HepG2 (cell line): ENCODE measurements around the gene NEURL1. TPM values are rescaled to one million over a fixed set of nuclear protein-coding genes. Genes with fewer than 3 reads are reported as not detected.

Experiments used
- ARID3A ChIP-seq: IDR thresholded peaks from 2 replicates; pipeline ENCODE4 v1.6.1; 2012; ENCODE audit warnings: low read depth, low read length, improper control_type of control experiment
- CCDC6 ChIP-seq: sonication (generic); formaldehyde crosslinking; IDR thresholded peaks from 2 replicates; pipeline ENCODE4 v1.8.1; 2022; ENCODE audit warnings: mild to moderate bottlenecking, missing genetic modification reagents, moderate library complexity
- MED8 ChIP-seq: sonication (generic); formaldehyde crosslinking; IDR thresholded peaks from 2 replicates; pipeline ENCODE4 v1.8.1; 2023; ENCODE audit warnings: mild to moderate bottlenecking, missing genetic modification reagents; ENCODE audit not compliant: insufficient replicate concordance
- MZF1 ChIP-seq: sonication (generic); formaldehyde crosslinking; IDR thresholded peaks from 2 replicates; pipeline ENCODE4 v1.8.1; 2023; ENCODE audit warnings: mild to moderate bottlenecking, missing genetic modification reagents, borderline replicate concordance
- NRL ChIP-seq: sonication (generic); formaldehyde crosslinking; IDR thresholded peaks from 2 replicates; pipeline ENCODE4 v1.5.0; 2020; ENCODE audit warnings: missing genetic modification reagents, mild to moderate bottlenecking, moderate library complexity, borderline replicate concordance
- PAX8 ChIP-seq: sonication (generic); formaldehyde crosslinking; IDR thresholded peaks from 2 replicates; pipeline ENCODE4 v1.8.0; 2022; ENCODE audit warnings: mild to moderate bottlenecking, missing genetic modification reagents, borderline replicate concordance
- RAD51 ChIP-seq: fragments of 450-650 bp; IDR thresholded peaks from 2 replicates; pipeline ENCODE4 v1.6.1; 2016; ENCODE audit warnings: borderline replicate concordance
- RFX5 ChIP-seq: IDR thresholded peaks from 2 replicates; pipeline ENCODE4 v1.6.1; 2011; ENCODE audit warnings: low read depth, low read length, improper control_type of control experiment
- ZNF3 ChIP-seq: IDR thresholded peaks from 2 replicates; pipeline ENCODE4 v1.7.0; 2017; ENCODE audit warnings: inconsistent platforms
- ZNF333 ChIP-seq: sonication (generic); formaldehyde crosslinking; IDR thresholded peaks from 2 replicates; pipeline ENCODE4 v1.4.0; 2020; ENCODE audit warnings: mild to moderate bottlenecking, missing genetic modification reagents, borderline replicate concordance
- ZNF563 ChIP-seq: sonication (generic); formaldehyde crosslinking; IDR thresholded peaks from 2 replicates; pipeline ENCODE4 v1.8.0; 2022; ENCODE audit warnings: mild to moderate bottlenecking, moderate library complexity, missing genetic modification reagents
- ZNF777 ChIP-seq: sonication (generic); formaldehyde crosslinking; IDR thresholded peaks from 2 replicates; pipeline ENCODE4 v1.4.0; 2020; ENCODE audit warnings: missing genetic modification reagents
- polyA plus RNA-seq, 8 experiments: library from polyadenylated mRNA; depleted of rRNA in 3 of 8; stranded (reverse) in 7 of 8; unstranded in 1 of 8; fragments of >200 nt; fragmentation: Illumina TruSeq in 4 of 8; extraction: Trizol in 4 of 8; gene quantifications; 2 replicates each; pipeline versions ENCODE4 v1.2.1 to v1.2.3, GENCODE V29; 2011 to 2016; ENCODE audit warnings: low read depth in 4 of 8, missing spikeins in 1 of 8, mixed read lengths in 1 of 8; ENCODE audit not compliant: insufficient read depth in 1 of 8
- total RNA-seq, 5 experiments: library from RNA; depleted of rRNA; stranded (reverse); fragments of >200 nt; fragmentation: Illumina TruSeq; extraction: Trizol; gene quantifications; 2 replicates each; pipeline ENCODE4 v1.2.3, GENCODE V29; 2016; ENCODE audit warnings: low read depth in 1 of 5
- TF ChIP-seq, protein P1 (sequence below): sonication (generic); formaldehyde crosslinking; IDR thresholded peaks from 2 replicates; pipeline ENCODE4 v1.5.1; 2020; ENCODE audit warnings: mild to moderate bottlenecking, missing genetic modification reagents, borderline replicate concordance
- TF ChIP-seq, protein P2 (sequence below): sonication (generic); formaldehyde crosslinking; conservative IDR thresholded peaks from 2 replicates; pipeline ENCODE4 v1.8.0; 2022; ENCODE audit warnings: missing genetic modification reagents
- TF ChIP-seq, protein P3 (sequence below): sonication (generic); formaldehyde crosslinking; IDR thresholded peaks from 2 replicates; pipeline ENCODE4 v1.4.0; 2020; ENCODE audit warnings: mild to moderate bottlenecking, missing genetic modification reagents, borderline replicate concordance
- TF ChIP-seq, protein P4 (sequence below): IDR thresholded peaks from 2 replicates; pipeline ENCODE4 v1.6.1; 2018; ENCODE audit warnings: missing genetic modification reagents

NEURL1 gene
- total and polyA plus RNA-seq, 2 of the 13 experiments (the other 11 are each of a cell fraction or from before 2014, with no cell fraction given), result not detected

DNA sequence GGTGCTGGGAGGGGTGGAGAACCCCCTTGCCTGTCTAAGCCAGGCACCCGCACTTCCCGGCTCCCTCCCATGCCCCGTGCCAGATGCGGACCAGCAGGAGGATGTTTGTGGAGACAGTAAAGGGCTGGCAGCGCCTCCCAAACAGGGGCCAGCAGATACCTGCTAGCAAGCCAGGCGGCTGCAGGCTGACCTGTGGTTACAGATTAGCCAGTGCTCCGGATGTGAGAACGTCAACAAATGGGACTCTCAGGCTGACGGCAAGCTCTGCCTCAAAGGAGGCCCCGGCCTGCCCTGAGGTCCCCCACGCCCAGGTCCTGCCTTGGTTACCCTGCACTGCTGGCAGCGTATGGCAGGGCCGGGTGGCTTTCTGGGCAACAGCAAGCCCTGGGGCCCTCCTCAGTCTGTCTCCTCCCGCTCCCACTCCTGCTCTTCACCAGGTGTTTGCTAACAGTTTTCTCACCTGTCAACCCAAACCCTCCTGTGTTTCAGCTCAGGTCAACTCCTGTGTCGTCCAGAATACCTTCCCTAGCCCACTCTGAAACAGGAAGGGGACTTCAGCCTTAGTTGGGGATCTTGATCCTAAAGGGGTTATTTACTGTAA, 85.4 kb downstream of the NEURL1 start (continued):
- TF ChIP-seq ARID3A (no peak), RFX5 (no peak), CCDC6 (CRISPR knock-in tag) (no peak), ZNF563 (0 out of 2 replicates have a peak, but pooled peaks have one; percentile 39), ZNF3 (no peak), RAD51 (no peak), MED8 (CRISPR knock-in tag) (no peak), ZNF333 (CRISPR knock-in tag) (no peak), ZNF777 (no peak), NRL (no peak), PAX8 (CRISPR knock-in tag) (no peak), MZF1 (CRISPR knock-in tag) (no peak)
- TF ChIP-seq, protein P1, sequence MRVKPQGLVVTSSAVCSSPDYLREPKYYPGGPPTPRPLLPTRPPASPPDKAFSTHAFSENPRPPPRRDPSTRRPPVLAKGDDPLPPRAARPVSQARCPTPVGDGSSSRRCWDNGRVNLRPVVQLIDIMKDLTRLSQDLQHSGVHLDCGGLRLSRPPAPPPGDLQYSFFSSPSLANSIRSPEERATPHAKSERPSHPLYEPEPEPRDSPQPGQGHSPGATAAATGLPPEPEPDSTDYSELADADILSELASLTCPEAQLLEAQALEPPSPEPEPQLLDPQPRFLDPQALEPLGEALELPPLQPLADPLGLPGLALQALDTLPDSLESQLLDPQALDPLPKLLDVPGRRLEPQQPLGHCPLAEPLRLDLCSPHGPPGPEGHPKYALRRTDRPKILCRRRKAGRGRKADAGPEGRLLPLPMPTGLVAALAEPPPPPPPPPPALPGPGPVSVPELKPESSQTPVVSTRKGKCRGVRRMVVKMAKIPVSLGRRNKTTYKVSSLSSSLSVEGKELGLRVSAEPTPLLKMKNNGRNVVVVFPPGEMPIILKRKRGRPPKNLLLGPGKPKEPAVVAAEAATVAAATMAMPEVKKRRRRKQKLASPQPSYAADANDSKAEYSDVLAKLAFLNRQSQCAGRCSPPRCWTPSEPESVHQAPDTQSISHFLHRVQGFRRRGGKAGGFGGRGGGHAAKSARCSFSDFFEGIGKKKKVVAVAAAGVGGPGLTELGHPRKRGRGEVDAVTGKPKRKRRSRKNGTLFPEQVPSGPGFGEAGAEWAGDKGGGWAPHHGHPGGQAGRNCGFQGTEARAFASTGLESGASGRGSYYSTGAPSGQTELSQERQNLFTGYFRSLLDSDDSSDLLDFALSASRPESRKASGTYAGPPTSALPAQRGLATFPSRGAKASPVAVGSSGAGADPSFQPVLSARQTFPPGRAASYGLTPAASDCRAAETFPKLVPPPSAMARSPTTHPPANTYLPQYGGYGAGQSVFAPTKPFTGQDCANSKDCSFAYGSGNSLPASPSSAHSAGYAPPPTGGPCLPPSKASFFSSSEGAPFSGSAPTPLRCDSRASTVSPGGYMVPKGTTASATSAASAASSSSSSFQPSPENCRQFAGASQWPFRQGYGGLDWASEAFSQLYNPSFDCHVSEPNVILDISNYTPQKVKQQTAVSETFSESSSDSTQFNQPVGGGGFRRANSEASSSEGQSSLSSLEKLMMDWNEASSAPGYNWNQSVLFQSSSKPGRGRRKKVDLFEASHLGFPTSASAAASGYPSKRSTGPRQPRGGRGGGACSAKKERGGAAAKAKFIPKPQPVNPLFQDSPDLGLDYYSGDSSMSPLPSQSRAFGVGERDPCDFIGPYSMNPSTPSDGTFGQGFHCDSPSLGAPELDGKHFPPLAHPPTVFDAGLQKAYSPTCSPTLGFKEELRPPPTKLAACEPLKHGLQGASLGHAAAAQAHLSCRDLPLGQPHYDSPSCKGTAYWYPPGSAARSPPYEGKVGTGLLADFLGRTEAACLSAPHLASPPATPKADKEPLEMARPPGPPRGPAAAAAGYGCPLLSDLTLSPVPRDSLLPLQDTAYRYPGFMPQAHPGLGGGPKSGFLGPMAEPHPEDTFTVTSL (CRISPR knock-in tag), result peak; percentile 22; the same call in 1 of the 2 replicates
- TF ChIP-seq, protein P2, sequence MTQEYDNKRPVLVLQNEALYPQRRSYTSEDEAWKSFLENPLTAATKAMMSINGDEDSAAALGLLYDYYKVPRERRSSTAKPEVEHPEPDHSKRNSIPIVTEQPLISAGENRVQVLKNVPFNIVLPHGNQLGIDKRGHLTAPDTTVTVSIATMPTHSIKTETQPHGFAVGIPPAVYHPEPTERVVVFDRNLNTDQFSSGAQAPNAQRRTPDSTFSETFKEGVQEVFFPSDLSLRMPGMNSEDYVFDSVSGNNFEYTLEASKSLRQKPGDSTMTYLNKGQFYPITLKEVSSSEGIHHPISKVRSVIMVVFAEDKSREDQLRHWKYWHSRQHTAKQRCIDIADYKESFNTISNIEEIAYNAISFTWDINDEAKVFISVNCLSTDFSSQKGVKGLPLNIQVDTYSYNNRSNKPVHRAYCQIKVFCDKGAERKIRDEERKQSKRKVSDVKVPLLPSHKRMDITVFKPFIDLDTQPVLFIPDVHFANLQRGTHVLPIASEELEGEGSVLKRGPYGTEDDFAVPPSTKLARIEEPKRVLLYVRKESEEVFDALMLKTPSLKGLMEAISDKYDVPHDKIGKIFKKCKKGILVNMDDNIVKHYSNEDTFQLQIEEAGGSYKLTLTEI (CRISPR knock-in tag), result no peak
- TF ChIP-seq, protein P3, sequence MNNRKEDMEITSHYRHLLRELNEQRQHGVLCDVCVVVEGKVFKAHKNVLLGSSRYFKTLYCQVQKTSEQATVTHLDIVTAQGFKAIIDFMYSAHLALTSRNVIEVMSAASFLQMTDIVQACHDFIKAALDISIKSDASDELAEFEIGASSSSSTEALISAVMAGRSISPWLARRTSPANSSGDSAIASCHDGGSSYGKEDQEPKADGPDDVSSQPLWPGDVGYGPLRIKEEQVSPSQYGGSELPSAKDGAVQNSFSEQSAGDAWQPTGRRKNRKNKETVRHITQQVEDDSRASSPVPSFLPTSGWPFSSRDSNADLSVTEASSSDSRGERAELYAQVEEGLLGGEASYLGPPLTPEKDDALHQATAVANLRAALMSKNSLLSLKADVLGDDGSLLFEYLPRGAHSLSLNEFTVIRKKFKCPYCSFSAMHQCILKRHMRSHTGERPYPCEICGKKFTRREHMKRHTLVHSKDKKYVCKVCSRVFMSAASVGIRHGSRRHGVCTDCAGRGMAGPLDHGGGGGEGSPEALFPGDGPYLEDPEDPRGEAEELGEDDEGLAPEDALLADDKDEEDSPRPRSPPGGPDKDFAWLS (CRISPR knock-in tag), result no peak
- TF ChIP-seq, protein P4, sequence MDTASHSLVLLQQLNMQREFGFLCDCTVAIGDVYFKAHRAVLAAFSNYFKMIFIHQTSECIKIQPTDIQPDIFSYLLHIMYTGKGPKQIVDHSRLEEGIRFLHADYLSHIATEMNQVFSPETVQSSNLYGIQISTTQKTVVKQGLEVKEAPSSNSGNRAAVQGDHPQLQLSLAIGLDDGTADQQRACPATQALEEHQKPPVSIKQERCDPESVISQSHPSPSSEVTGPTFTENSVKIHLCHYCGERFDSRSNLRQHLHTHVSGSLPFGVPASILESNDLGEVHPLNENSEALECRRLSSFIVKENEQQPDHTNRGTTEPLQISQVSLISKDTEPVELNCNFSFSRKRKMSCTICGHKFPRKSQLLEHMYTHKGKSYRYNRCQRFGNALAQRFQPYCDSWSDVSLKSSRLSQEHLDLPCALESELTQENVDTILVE (CRISPR knock-in tag), result no peak
